GM18858 (cell line): ENCODE data around the gene TEDC2.

Experiments used
- ATAC-seq: cut with Tn5 transposase; IDR thresholded peaks from one replicate; pipeline ENCODE4 v1.9.1; 2021; ENCODE audit not compliant: unreplicated experiment

Gene TEDC2

GRCh38 chr16:2464333-2464732, 4.4 kb downstream of the TEDC2 start:
- ATAC-seq, result no peak

GRCh38 chr16:2465653-2466415, 5.9 kb downstream of the TEDC2 start:
- ATAC-seq, result no peak

GRCh38 chr16:2466667-2467527, 7.0 kb downstream of the TEDC2 start:
- ATAC-seq, result no peak

GRCh38 chr16:2467528-2468232, 7.8 kb downstream of the TEDC2 start:
- no peak for ATAC-seq

GRCh38 chr16:2468233-2468724, 8.4 kb downstream of the TEDC2 start:
- no peak for ATAC-seq

- ATAC-seq, result no peak
These were observed 9.0 kb downstream of the TEDC2 start for GRCh38 chr16:2468725-2469398.

- ATAC-seq, result no peak
These were observed 9.7 kb downstream of the TEDC2 start for GRCh38 chr16:2469399-2470233.

GRCh38 chr16:2470234-2470601, 10.3 kb downstream of the TEDC2 start:
- no peak for ATAC-seq

- ATAC-seq, result no peak
These were observed 10.7 kb downstream of the TEDC2 start for GRCh38 chr16:2470603-2471015.

GRCh38 chr16:2471016-2471652, 11.2 kb downstream of the TEDC2 start, which contains the start of gene NTN3:
NTN3 (plus strand) TSS chr16:2471297; CDS start chr16:2471702, 405 bp downstream.
- no peak for ATAC-seq

GRCh38 chr16:2471653-2472487, 12.0 kb downstream of the TEDC2 start:
- ATAC-seq, result no peak

GRCh38 chr16:2472488-2472864, 12.6 kb downstream of the TEDC2 start:
- no peak for ATAC-seq

GRCh38 chr16:2472885-2473445, 13.1 kb downstream of the TEDC2 start:
- ATAC-seq, result no peak

GRCh38 chr16:2473446-2473926, 13.6 kb downstream of the TEDC2 start:
- no peak for ATAC-seq

- no peak for ATAC-seq
These were observed 14.3 kb downstream of the TEDC2 start for GRCh38 chr16:2473999-2474876.

- ATAC-seq, result no peak
These were observed 15.0 kb downstream of the TEDC2 start, which contains the start of gene TBC1D24 for GRCh38 chr16:2474877-2475412. TBC1D24 (plus strand) TSS chr16:2475127; CDS start chr16:2496149, 21,022 bp downstream.
